Stimulated activated CD4-positive, alpha-beta T cell treated with anti-CD3 and anti-CD28 coated beads, TNF-alpha, amount 100 ng/mL, for 4 hours (primary cell): ENCODE measurements around the gene CHCHD2.
"Not testable (repeated sequence)": the region's sequence is repeated elsewhere in the genome, so short reads cannot be mapped to it uniquely, and the experiment has no call there.

Experiments used
- DNase-seq, 3 experiments: peaks; one replicate each; pipeline ENCODE4 v3.0.0-alpha.2; 2020; ENCODE audit warnings: low read depth in 3 of 3

The CHCHD2 gene

GRCh38 chr7:56106108-56107073, at the start of gene CHCHD2:
Gene CHCHD2 (minus strand): TSS chr7:56106476. CDS start chr7:56106413, 63 bp downstream.
- peak; percentile 70 to 86 (median 85) for DNase-seq

- DNase-seq = not testable (repeated sequence)
These were observed 24.8 kb upstream of the CHCHD2 start for GRCh38 chr7:56131062-56131461.

- DNase-seq = no peak
These were observed 21.1 kb upstream of the CHCHD2 start for GRCh38 chr7:56127241-56127975.

- DNase-seq = no peak
These were observed 19.6 kb upstream of the CHCHD2 start for GRCh38 chr7:56125831-56126230.

GRCh38 chr7:56124981-56125380, 18.7 kb upstream of the CHCHD2 start:
- no peak for DNase-seq

- DNase-seq = no peak
These were observed 15.2 kb upstream of the CHCHD2 start for GRCh38 chr7:56121440-56121839.

GRCh38 chr7:56115852-56116538, 9.7 kb upstream of the CHCHD2 start, which contains the start of gene NUPR2:
Gene NUPR2 (minus strand): TSS chr7:56116417. CDS start chr7:56116314, 103 bp downstream.
- no peak for DNase-seq

- not testable (repeated sequence) for DNase-seq
These were observed 6.0 kb upstream of the CHCHD2 start for GRCh38 chr7:56112244-56112643.

- DNase-seq = no peak
These were observed 4.3 kb upstream of the CHCHD2 start for GRCh38 chr7:56110611-56111010.

GRCh38 chr7:56107954-56108258, 1.6 kb upstream of the CHCHD2 start:
- no peak for DNase-seq

- peak in 1 of 3 experiments; percentile 9 for DNase-seq
These were observed 768 bp downstream of the CHCHD2 start for GRCh38 chr7:56105508-56105907.

GRCh38 chr7:56104138-56104537, 2.1 kb downstream of the CHCHD2 start:
- not testable (repeated sequence) for DNase-seq

GRCh38 chr7:56099653-56100052, 6.6 kb downstream of the CHCHD2 start:
- no peak for DNase-seq

- DNase-seq = not testable (repeated sequence)
These were observed 7.9 kb downstream of the CHCHD2 start for GRCh38 chr7:56098187-56099008.

GRCh38 chr7:56097700-56098099, 8.6 kb downstream of the CHCHD2 start:
- no peak for DNase-seq

- no peak for DNase-seq
These were observed 13.3 kb downstream of the CHCHD2 start, which contains the start of gene PHKG1 for GRCh38 chr7:56092789-56093531. Gene PHKG1 (minus strand): TSS chr7:56092952. CDS start chr7:56088941, 4,011 bp downstream.

- DNase-seq = not testable (repeated sequence)
These were observed 13.9 kb downstream of the CHCHD2 start for GRCh38 chr7:56092388-56092787.

- no peak for DNase-seq
These were observed 14.7 kb downstream of the CHCHD2 start for GRCh38 chr7:56091591-56091990.

GRCh38 chr7:56087445-56087844, 18.8 kb downstream of the CHCHD2 start:
- no peak for DNase-seq

GRCh38 chr7:56086761-56087160, 19.5 kb downstream of the CHCHD2 start:
- no peak for DNase-seq
